Measurements from ENCODE around the gene UBTD2. TPM values are rescaled to one million over a fixed set of nuclear protein-coding genes. Genes with fewer than 3 reads are reported as not detected.

Gene UBTD2
- total and polyA plus RNA-seq, 9 of the 15 experiments (the other 6 are each of a cell fraction or from before 2014, with no cell fraction given): 0.01 to 0.46 (median 0.15) TPM; not detected in 1

DNA sequence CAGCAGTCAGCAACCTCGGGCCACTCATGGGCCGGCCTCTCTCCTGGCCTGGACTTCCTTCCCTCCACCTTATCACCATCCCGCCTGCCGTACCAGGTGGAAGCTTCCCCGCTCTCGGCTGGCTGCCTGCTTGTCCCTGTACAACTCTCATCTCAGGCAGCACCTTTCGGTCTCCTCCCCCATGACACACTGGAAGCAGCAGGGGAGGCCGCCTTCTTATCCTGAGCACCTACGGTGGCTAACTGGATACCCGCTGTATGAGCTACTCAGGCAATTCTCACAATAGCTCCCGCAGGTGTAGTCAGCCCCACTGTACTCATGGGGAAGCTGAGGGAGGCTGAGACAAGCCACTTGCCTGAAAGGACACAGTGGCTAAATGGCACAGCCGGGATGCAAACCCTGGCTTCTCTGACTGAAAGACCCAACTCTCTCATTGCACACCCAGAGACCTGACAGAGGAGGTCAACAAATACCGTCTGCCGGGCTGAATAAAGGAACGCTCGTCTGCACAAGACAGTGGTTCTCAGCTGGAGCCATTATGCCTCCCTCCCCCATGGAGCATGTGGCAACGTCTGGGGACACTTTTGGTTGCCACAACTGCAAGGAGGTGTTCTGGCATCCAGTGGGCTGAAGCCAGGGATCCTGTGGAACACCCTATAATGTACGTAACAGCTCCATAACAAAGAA, 105.1 kb downstream of the UBTD2 start (continued):
- peak; percentile 76 for TF ChIP-seq ZBTB40 (IDR thresholded peaks at IDR 0.05)
- TF ChIP-seq ZBTB40 (CRISPR knock-in tag; IDR thresholded peaks at IDR 0.05): no peak
- no peak for TF ChIP-seq ZNF121 (CRISPR knock-in tag; conservative IDR thresholded peaks at IDR 0.05)
- TF ChIP-seq L3MBTL2 (IDR thresholded peaks at IDR 0.05): peak; percentile 66
- TF ChIP-seq DPF2 (IDR thresholded peaks at IDR 0.05): peak; percentile 65
- no peak for TF ChIP-seq ZC3H11A (IDR thresholded peaks at IDR 0.05; ENCODE audit: low read depth, low read length)
- TF ChIP-seq, protein P1, sequence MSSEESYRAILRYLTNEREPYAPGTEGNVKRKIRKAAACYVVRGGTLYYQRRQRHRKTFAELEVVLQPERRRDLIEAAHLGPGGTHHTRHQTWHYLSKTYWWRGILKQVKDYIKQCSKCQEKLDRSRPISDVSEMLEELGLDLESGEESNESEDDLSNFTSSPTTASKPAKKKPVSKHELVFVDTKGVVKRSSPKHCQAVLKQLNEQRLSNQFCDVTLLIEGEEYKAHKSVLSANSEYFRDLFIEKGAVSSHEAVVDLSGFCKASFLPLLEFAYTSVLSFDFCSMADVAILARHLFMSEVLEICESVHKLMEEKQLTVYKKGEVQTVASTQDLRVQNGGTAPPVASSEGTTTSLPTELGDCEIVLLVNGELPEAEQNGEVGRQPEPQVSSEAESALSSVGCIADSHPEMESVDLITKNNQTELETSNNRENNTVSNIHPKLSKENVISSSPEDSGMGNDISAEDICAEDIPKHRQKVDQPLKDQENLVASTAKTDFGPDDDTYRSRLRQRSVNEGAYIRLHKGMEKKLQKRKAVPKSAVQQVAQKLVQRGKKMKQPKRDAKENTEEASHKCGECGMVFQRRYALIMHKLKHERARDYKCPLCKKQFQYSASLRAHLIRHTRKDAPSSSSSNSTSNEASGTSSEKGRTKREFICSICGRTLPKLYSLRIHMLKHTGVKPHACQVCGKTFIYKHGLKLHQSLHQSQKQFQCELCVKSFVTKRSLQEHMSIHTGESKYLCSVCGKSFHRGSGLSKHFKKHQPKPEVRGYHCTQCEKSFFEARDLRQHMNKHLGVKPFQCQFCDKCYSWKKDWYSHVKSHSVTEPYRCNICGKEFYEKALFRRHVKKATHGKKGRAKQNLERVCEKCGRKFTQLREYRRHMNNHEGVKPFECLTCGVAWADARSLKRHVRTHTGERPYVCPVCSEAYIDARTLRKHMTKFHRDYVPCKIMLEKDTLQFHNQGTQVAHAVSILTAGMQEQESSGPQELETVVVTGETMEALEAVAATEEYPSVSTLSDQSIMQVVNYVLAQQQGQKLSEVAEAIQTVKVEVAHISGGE (CRISPR knock-in tag; IDR thresholded peaks at IDR 0.05): peak in 1 of 3 experiments; percentile 68; a peak in 2 of 6 replicates
- TF ChIP-seq ETS1 (conservative IDR thresholded peaks at IDR 0.05; ENCODE audit: control insufficient read depth, low read depth, low read length): 0 out of 2 replicates have a peak, but pooled peaks have one; percentile 70
- no peak for TF ChIP-seq ZBTB26 (CRISPR knock-in tag; IDR thresholded peaks at IDR 0.05)
- TF ChIP-seq MYC (IDR thresholded peaks at IDR 0.05; ENCODE audit: low read depth, low read length): peak; percentile 23; the same call in 1 of the 2 replicates
- no peak for TF ChIP-seq MYC (CRISPR knock-in tag; IDR thresholded peaks at IDR 0.05; ENCODE audit: borderline replicate concordance, low read depth)
